ENCODE measurements around the gene TAPT1.

DNA sequence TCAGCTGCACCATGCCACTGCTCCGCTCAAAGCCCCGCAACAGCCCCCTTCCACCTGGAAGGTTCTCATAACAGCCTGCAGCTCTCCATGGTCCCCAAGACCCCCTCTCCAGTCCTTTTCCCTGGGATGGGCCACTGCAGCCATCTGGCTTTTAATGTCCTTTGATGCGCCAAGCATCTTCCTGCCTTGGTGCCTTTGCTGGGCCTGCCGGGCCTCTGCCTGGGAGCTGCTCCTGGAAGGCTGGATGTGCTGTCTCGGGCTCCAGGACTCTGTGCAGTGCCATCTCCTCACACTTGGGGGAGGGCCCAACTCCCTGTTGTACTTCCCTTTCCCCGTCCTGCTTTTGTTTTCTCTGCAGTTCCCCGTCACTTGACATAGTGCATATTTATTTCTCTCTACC, 60.3 kb downstream of the TAPT1 start:
- TF ChIP-seq ZEB2 (tag by site-specific recombination; IDR thresholded peaks at IDR 0.05) (no peak), MEIS1 (CRISPR knock-in tag; IDR thresholded peaks at IDR 0.05; ENCODE audit: borderline replicate concordance) (no peak), ZNF549 (tag by site-specific recombination; IDR thresholded peaks at IDR 0.05) (no peak), ZNF664 (tag by site-specific recombination; IDR thresholded peaks at IDR 0.05) (no peak), ZFP69B (tag by site-specific recombination; IDR thresholded peaks at IDR 0.05) (no peak), ZNF121 (tag by site-specific recombination; IDR thresholded peaks at IDR 0.05) (no peak)
- TF ChIP-seq, protein P1, sequence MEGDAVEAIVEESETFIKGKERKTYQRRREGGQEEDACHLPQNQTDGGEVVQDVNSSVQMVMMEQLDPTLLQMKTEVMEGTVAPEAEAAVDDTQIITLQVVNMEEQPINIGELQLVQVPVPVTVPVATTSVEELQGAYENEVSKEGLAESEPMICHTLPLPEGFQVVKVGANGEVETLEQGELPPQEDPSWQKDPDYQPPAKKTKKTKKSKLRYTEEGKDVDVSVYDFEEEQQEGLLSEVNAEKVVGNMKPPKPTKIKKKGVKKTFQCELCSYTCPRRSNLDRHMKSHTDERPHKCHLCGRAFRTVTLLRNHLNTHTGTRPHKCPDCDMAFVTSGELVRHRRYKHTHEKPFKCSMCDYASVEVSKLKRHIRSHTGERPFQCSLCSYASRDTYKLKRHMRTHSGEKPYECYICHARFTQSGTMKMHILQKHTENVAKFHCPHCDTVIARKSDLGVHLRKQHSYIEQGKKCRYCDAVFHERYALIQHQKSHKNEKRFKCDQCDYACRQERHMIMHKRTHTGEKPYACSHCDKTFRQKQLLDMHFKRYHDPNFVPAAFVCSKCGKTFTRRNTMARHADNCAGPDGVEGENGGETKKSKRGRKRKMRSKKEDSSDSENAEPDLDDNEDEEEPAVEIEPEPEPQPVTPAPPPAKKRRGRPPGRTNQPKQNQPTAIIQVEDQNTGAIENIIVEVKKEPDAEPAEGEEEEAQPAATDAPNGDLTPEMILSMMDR (tag by site-specific recombination; IDR thresholded peaks at IDR 0.05): no peak
- TF ChIP-seq, protein P2, sequence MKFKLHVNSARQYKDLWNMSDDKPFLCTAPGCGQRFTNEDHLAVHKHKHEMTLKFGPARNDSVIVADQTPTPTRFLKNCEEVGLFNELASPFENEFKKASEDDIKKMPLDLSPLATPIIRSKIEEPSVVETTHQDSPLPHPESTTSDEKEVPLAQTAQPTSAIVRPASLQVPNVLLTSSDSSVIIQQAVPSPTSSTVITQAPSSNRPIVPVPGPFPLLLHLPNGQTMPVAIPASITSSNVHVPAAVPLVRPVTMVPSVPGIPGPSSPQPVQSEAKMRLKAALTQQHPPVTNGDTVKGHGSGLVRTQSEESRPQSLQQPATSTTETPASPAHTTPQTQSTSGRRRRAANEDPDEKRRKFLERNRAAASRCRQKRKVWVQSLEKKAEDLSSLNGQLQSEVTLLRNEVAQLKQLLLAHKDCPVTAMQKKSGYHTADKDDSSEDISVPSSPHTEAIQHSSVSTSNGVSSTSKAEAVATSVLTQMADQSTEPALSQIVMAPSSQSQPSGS (tag by site-specific recombination; IDR thresholded peaks at IDR 0.05; ENCODE audit: low read depth): no peak

Measured in HEK293 (cell line).